MM.1S (cell line): ENCODE measurements around the gene PCLO.

Experiments
- DNase-seq: peaks from one replicate; pipeline ENCODE4 v3.0.0-alpha.2; 2015
- H2AFZ ChIP-seq: fragments of 300-600 bp; sonication (generic); 2 replicates; pipeline ENCODE4 v1.6.0; 2016; ENCODE audit warnings: antibody characterized with exemption, low read length
- H3F3A ChIP-seq: fragments of 300-600 bp; sonication (generic); 2 replicates; pipeline ENCODE4 v1.6.1; 2016; ENCODE audit warnings: mild to moderate bottlenecking, antibody characterized with exemption, low read length, moderate library complexity, mixed read lengths; ENCODE audit not compliant: insufficient read depth
- H3K27ac ChIP-seq: fragments of 300-600 bp; sonication (generic); 2 replicates; pipeline ENCODE4 v1.5.1; 2016; ENCODE audit warnings: mild to moderate bottlenecking, low read length
- H3K27me3 ChIP-seq: fragments of 300-600 bp; sonication (generic); replicated peaks from 2 replicates; pipeline ENCODE4 v1.6.0; 2016; ENCODE audit warnings: low read length; ENCODE audit not compliant: insufficient read depth
- H3K36me3 ChIP-seq: fragments of 300-600 bp; sonication (generic); replicated peaks from 2 replicates; pipeline ENCODE4 v1.6.1; 2016; ENCODE audit warnings: mild to moderate bottlenecking, low read length, mixed read lengths; ENCODE audit not compliant: insufficient read depth
- H3K4me1 ChIP-seq: fragments of 300-600 bp; sonication (generic); 2 replicates; pipeline ENCODE4 v1.6.1; 2016; ENCODE audit warnings: low read length, mixed read lengths
- H3K4me2 ChIP-seq: fragments of 300-600 bp; sonication (generic); 2 replicates; pipeline ENCODE4 v1.6.0; 2016; ENCODE audit warnings: low read depth, low read length
- H3K4me3 ChIP-seq: fragments of 300-600 bp; sonication (generic); 2 replicates; pipeline ENCODE4 v1.5.1; 2016; ENCODE audit warnings: low read length, mixed read lengths
- H3K79me2 ChIP-seq: fragments of 300-600 bp; sonication (generic); 2 replicates; pipeline ENCODE4 v1.6.1; 2016; ENCODE audit warnings: mixed run types, low read length, mixed read lengths
- H3K9ac ChIP-seq: fragments of 300-600 bp; sonication (generic); 2 replicates; pipeline ENCODE4 v1.6.1; 2016; ENCODE audit warnings: low read length, mixed read lengths
- H3K9me2 ChIP-seq: fragments of 300-600 bp; sonication (generic); replicated peaks from 2 replicates; pipeline ENCODE4 v1.6.1; 2016; ENCODE audit warnings: mild to moderate bottlenecking, low read length, mixed read lengths; ENCODE audit not compliant: insufficient read depth
- H3K9me3 ChIP-seq: fragments of 300-600 bp; sonication (generic); replicated peaks from 2 replicates; pipeline ENCODE4 v1.6.1; 2016; ENCODE audit warnings: mild to moderate bottlenecking, low read length, mixed read lengths; ENCODE audit not compliant: insufficient read depth
- H4K20me1 ChIP-seq: fragments of 300-600 bp; sonication (generic); 2 replicates; pipeline ENCODE4 v1.6.1; 2016; ENCODE audit warnings: mild to moderate bottlenecking, low read length, moderate library complexity, mixed read lengths; ENCODE audit not compliant: insufficient read depth
- CTCF ChIP-seq: fragments of 300-600 bp; sonication (generic); IDR thresholded peaks from 2 replicates; pipeline ENCODE4 v1.5.1; 2016; ENCODE audit warnings: antibody characterized with exemption, low read length, mixed read lengths
- EZH2 ChIP-seq: fragments of 300-600 bp; sonication (generic); optimal IDR thresholded peaks from 2 replicates; pipeline ENCODE3; 2017; ENCODE audit warnings: low read depth, mild to moderate bottlenecking, antibody characterized with exemption, low read length, mixed read lengths
- EZH2phosphoT487 ChIP-seq: fragments of 300-600 bp; sonication (generic); IDR thresholded peaks from 2 replicates; pipeline ENCODE4 v1.6.1; 2018; ENCODE audit warnings: antibody characterized with exemption, low read length

Gene PCLO

GRCh38 chr7:82760831-82761230, 401.9 kb downstream of the PCLO start:
- Histone ChIP-seq H3F3A (no peaks in the 10 kb centered on the region), H3K9me3 (no peaks in the 10 kb centered on the region), H3K27me3 (no peaks in the 10 kb centered on the region), H3K4me3 (no peak overlapping the region), H3K9ac (no peak overlapping the region), H3K9me2 (no peaks in the 10 kb centered on the region), H4K20me1 (no peaks in the 10 kb centered on the region), H3K27ac (no peak overlapping the region), H3K79me2 (no peaks in the 10 kb centered on the region), H2AFZ (no peak overlapping the region), H3K4me1 (no peaks in the 10 kb centered on the region), H3K36me3 (no peaks in the 10 kb centered on the region), H3K4me2 (no peak overlapping the region)
- no peak for TF ChIP-seq CTCF
- no peak for TF ChIP-seq EZH2phosphoT487
- TF ChIP-seq EZH2 = no peak
- no peak for DNase-seq

GRCh38 chr7:82760074-82760473, 402.6 kb downstream of the PCLO start:
- TF ChIP-seq EZH2 (no peak), EZH2phosphoT487 (no peak), CTCF (no peak)
- Histone ChIP-seq H3K9me2 (no peaks in the 10 kb centered on the region), H3K27ac (no peak overlapping the region), H3F3A (no peaks in the 10 kb centered on the region), H3K36me3 (no peaks in the 10 kb centered on the region), H3K4me2 (no peak overlapping the region), H4K20me1 (no peaks in the 10 kb centered on the region), H3K9me3 (no peaks in the 10 kb centered on the region), H3K79me2 (no peaks in the 10 kb centered on the region), H3K9ac (no peak overlapping the region), H3K27me3 (no peaks in the 10 kb centered on the region), H3K4me1 (no peaks in the 10 kb centered on the region), H2AFZ (no peak overlapping the region), H3K4me3 (no peak overlapping the region)
- no peak for DNase-seq

GRCh38 chr7:82755705-82756551, 406.8 kb downstream of the PCLO start:
- H2AFZ ChIP-seq = no peak overlapping the region
- no peak for DNase-seq
- TF ChIP-seq CTCF = no peak
- TF ChIP-seq EZH2phosphoT487 = no peak
- TF ChIP-seq EZH2 = no peak
- no peaks in the 10 kb centered on the region for H3K9me2 ChIP-seq
- no peaks in the 10 kb centered on the region for H3K27me3 ChIP-seq
- H3K36me3 ChIP-seq = no peaks in the 10 kb centered on the region
- no peaks in the 10 kb centered on the region for H3K9me3 ChIP-seq
- H3K9ac ChIP-seq = no peak overlapping the region
- no peaks in the 10 kb centered on the region for H4K20me1 ChIP-seq
- H3K79me2 ChIP-seq = no peaks in the 10 kb centered on the region
- no peak overlapping the region for H3K4me2 ChIP-seq
- no peak overlapping the region for H3K27ac ChIP-seq
- no peaks in the 10 kb centered on the region for H3F3A ChIP-seq
- no peak overlapping the region for H3K4me3 ChIP-seq
- H3K4me1 ChIP-seq = no peaks in the 10 kb centered on the region
